ENCODE measurements around the gene RUNX3. TPM values are rescaled to one million over a fixed set of nuclear protein-coding genes. Genes with fewer than 3 reads are reported as not detected.

Gene RUNX3
- total and polyA plus RNA-seq, 9 donors = 0.22 to 4.5 (median 0.49) TPM

GRCh38 chr1:24900486-24900849 lies 29.6 kb downstream of the RUNX3 start:
- no peaks in the 10 kb centered on the region for H3K9me3 ChIP-seq (replicated peaks; ENCODE audit: control insufficient read depth, low read depth, low read length)
- H3K36me3 ChIP-seq (ENCODE audit: control insufficient read depth, insufficient read depth, low read length) = no peaks in the 10 kb centered on the region
- DNase-seq = no peak
- 100% methylated on average over 1 of the region's 9 CpGs for WGBS (ENCODE audit: insufficient coverage)
- no peak overlapping the region for H3K27ac ChIP-seq (ENCODE audit: low read length)
- H3K4me1 ChIP-seq (ENCODE audit: control insufficient read depth, insufficient read depth, low read length) = no peaks in the 10 kb centered on the region
- peaks cover 19% of the 10 kb centered on the region for H3K27me3 ChIP-seq (ENCODE audit: control insufficient read depth, insufficient read depth, low read length)
- H3K4me3 ChIP-seq (ENCODE audit: low read length) = no peak overlapping the region

DNA sequence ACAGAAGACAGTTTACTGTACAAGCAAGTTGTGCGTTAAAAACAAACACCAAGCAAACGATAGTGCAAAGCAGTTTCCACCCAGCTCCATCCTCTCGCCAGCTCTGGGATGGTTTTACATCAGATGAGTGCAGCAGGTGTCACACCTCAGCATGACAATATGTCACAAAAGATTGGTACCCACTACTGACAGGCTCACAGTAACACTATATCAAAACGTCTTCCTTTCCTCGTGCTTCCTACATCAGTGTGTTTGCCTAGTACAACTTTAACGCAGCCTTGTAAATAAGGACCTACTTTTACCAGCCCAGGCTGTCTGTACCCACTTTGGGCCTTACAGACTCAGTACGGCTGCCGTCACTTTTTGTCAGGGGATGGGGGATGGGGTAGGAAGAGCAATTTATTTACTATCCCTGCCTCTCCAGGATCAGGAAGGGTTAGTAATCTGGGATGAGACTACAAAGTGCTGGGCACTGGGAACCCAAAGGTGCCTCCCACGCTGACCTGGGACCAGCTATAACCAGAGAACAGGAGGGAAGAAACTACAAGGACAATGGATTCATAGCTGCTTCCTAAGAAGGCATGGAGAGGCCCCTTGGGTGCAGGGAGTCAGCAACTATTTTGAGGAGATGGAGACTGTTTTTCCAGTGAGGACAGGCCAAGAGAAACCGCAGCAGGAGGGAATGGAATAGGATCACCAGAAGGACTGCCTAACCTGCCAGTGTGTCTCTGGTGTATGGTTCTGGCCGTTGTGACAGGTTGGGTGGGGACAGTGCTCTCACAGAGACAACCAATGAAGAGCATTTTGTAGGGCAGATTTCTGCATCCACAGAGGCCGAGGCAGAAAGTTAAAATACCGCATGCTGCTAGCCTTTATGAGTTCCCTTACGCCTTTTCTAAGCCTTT lies 30.2 kb downstream of the RUNX3 start:
- Histone ChIP-seq H3K27me3 (ENCODE audit: control insufficient read depth, insufficient read depth, low read length) (peaks cover 17% of the 10 kb centered on the region), H3K4me1 (ENCODE audit: control insufficient read depth, insufficient read depth, low read length) (no peaks in the 10 kb centered on the region), H3K9me3 (replicated peaks; ENCODE audit: control insufficient read depth, low read depth, low read length) (no peaks in the 10 kb centered on the region), H3K36me3 (ENCODE audit: control insufficient read depth, insufficient read depth, low read length) (no peaks in the 10 kb centered on the region), H3K27ac (ENCODE audit: low read length) (no peak overlapping the region), H3K4me3 (ENCODE audit: low read length) (no peak overlapping the region)
- no peak for DNase-seq
- WGBS (ENCODE audit: insufficient coverage) = 56% methylated on average over 11 of the region's 14 CpGs

- Histone ChIP-seq H3K36me3 (ENCODE audit: control insufficient read depth, insufficient read depth, low read length) (no peaks in the 10 kb centered on the region), H3K4me1 (ENCODE audit: control insufficient read depth, insufficient read depth, low read length) (no peaks in the 10 kb centered on the region), H3K27ac (ENCODE audit: low read length) (no peak overlapping the region), H3K9me3 (replicated peaks; ENCODE audit: control insufficient read depth, low read depth, low read length) (no peaks in the 10 kb centered on the region), H3K4me3 (ENCODE audit: low read length) (no peak overlapping the region), H3K27me3 (ENCODE audit: control insufficient read depth, insufficient read depth, low read length) (peaks cover 17% of the 10 kb centered on the region)
- WGBS (ENCODE audit: insufficient coverage) = 79% methylated on average over 2 of the region's 8 CpGs
- no peak for DNase-seq
These were observed 31.1 kb downstream of the RUNX3 start for GRCh38 chr1:24898909-24899439.

GRCh38 chr1:24898152-24898908 lies 31.7 kb downstream of the RUNX3 start:
- DNase-seq = no peak
- H3K4me1 ChIP-seq (ENCODE audit: control insufficient read depth, insufficient read depth, low read length) = no peaks in the 10 kb centered on the region
- no peaks in the 10 kb centered on the region for H3K36me3 ChIP-seq (ENCODE audit: control insufficient read depth, insufficient read depth, low read length)
- 86% methylated on average over 3 of the region's 9 CpGs for WGBS (ENCODE audit: insufficient coverage)
- H3K9me3 ChIP-seq (replicated peaks; ENCODE audit: control insufficient read depth, low read depth, low read length) = no peaks in the 10 kb centered on the region
- H3K4me3 ChIP-seq (ENCODE audit: low read length) = no peak overlapping the region
- H3K27me3 ChIP-seq (ENCODE audit: control insufficient read depth, insufficient read depth, low read length) = peaks cover 17% of the 10 kb centered on the region
- no peak overlapping the region for H3K27ac ChIP-seq (ENCODE audit: low read length)

- Histone ChIP-seq H3K4me3 (ENCODE audit: low read length) (no peak overlapping the region), H3K36me3 (ENCODE audit: control insufficient read depth, insufficient read depth, low read length) (no peaks in the 10 kb centered on the region), H3K9me3 (replicated peaks; ENCODE audit: control insufficient read depth, low read depth, low read length) (no peaks in the 10 kb centered on the region), H3K27me3 (ENCODE audit: control insufficient read depth, insufficient read depth, low read length) (peaks cover 17% of the 10 kb centered on the region), H3K4me1 (ENCODE audit: control insufficient read depth, insufficient read depth, low read length) (no peaks in the 10 kb centered on the region), H3K27ac (ENCODE audit: low read length) (no peak overlapping the region)
- WGBS (ENCODE audit: insufficient coverage) = 67% methylated on average over 10 of the region's 17 CpGs
- no peak for DNase-seq
These were observed 32.6 kb downstream of the RUNX3 start for GRCh38 chr1:24897263-24898151.

- DNase-seq = no peak
- H3K27ac ChIP-seq (ENCODE audit: low read length) = no peak overlapping the region
- peaks cover 19% of the 10 kb centered on the region for H3K27me3 ChIP-seq (ENCODE audit: control insufficient read depth, insufficient read depth, low read length)
- H3K36me3 ChIP-seq (ENCODE audit: control insufficient read depth, insufficient read depth, low read length) = no peaks in the 10 kb centered on the region
- no peaks in the 10 kb centered on the region for H3K4me1 ChIP-seq (ENCODE audit: control insufficient read depth, insufficient read depth, low read length)
- WGBS (ENCODE audit: insufficient coverage) = 38% methylated on average over 4 of the region's 14 CpGs
- peaks cover 3% of the 10 kb centered on the region for H3K9me3 ChIP-seq (replicated peaks; ENCODE audit: control insufficient read depth, low read depth, low read length)
- no peak overlapping the region for H3K4me3 ChIP-seq (ENCODE audit: low read length)
These were observed 33.3 kb downstream of the RUNX3 start for GRCh38 chr1:24896596-24897262.

DNA sequence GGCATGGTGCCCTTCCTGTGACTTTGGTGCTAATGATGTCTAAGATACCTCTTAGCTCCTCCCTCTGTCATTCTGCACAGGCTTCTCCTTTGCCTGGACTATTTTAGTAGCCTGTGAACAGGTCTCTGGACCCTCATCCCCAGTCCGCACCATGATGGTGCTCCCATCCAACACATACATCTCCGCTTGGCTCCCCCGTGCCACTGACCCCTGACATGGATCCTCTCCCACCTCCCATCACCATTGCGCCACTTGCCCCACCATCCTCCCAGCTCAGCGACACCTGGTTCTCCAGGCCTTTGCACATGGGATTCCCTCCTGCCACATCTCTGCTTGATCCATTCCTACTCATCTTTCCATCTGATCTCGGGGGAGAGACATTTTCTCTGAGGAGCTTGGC lies 33.9 kb downstream of the RUNX3 start:
- Histone ChIP-seq H3K36me3 (ENCODE audit: control insufficient read depth, insufficient read depth, low read length) (no peaks in the 10 kb centered on the region), H3K4me3 (ENCODE audit: low read length) (no peak overlapping the region), H3K4me1 (ENCODE audit: control insufficient read depth, insufficient read depth, low read length) (no peaks in the 10 kb centered on the region), H3K27me3 (ENCODE audit: control insufficient read depth, insufficient read depth, low read length) (peaks cover 19% of the 10 kb centered on the region), H3K27ac (ENCODE audit: low read length) (no peak overlapping the region), H3K9me3 (replicated peaks; ENCODE audit: control insufficient read depth, low read depth, low read length) (peaks cover 3% of the 10 kb centered on the region)
- DNase-seq = no peak
- 76% methylated on average over 6 of the region's 6 CpGs for WGBS (ENCODE audit: insufficient coverage)

- 89% methylated on average over 3 of the region's 4 CpGs for WGBS (ENCODE audit: insufficient coverage)
- H3K4me1 ChIP-seq (ENCODE audit: control insufficient read depth, insufficient read depth, low read length) = no peaks in the 10 kb centered on the region
- H3K9me3 ChIP-seq (replicated peaks; ENCODE audit: control insufficient read depth, low read depth, low read length) = peaks cover 3% of the 10 kb centered on the region
These were observed 34.6 kb downstream of the RUNX3 start for GRCh38 chr1:24895511-24895910.

DNA sequence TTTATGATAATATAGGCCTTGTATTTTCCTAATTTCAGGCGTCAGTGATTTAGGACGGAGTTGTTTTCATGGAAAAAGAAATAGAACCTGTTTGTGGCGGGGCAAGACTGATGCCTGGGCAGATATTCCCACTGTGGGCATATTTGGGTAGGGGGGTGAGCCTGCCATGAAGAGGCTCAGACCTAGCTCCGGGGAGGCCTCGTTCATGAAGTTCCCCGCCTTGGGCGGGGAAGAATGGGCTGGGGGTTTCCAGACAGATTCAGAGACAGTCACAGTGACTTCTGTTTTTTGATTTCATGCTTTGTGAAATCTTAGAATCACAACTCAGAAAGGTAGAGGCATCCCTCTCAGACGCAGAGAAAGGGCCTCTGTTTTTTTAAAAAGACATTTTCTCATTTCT lies 36.1 kb downstream of the RUNX3 start:
- WGBS (ENCODE audit: insufficient coverage) = 79% methylated on average over 7 of the region's 8 CpGs

More at GRCh38 chr1:24895511-24895910, 34.6 kb downstream of the RUNX3 start:
- Histone ChIP-seq H3K27me3 (ENCODE audit: control insufficient read depth, insufficient read depth, low read length) (peaks cover 15% of the 10 kb centered on the region), H3K4me3 (ENCODE audit: low read length) (no peak overlapping the region), H3K27ac (ENCODE audit: low read length) (no peak overlapping the region), H3K36me3 (ENCODE audit: control insufficient read depth, insufficient read depth, low read length) (no peaks in the 10 kb centered on the region)
- no peak for DNase-seq

More for the DNA sequence above, 36.1 kb downstream of the RUNX3 start:
- Histone ChIP-seq H3K36me3 (ENCODE audit: control insufficient read depth, insufficient read depth, low read length) (no peaks in the 10 kb centered on the region), H3K4me3 (ENCODE audit: low read length) (no peak overlapping the region), H3K4me1 (ENCODE audit: control insufficient read depth, insufficient read depth, low read length) (no peaks in the 10 kb centered on the region), H3K9me3 (replicated peaks; ENCODE audit: control insufficient read depth, low read depth, low read length) (peaks cover 3% of the 10 kb centered on the region), H3K27ac (ENCODE audit: low read length) (no peak overlapping the region), H3K27me3 (ENCODE audit: control insufficient read depth, insufficient read depth, low read length) (peaks cover 14% of the 10 kb centered on the region)
- DNase-seq = no peak

Measured in muscle of leg (tissue), 11 donors.